Type B pancreatic cell (in vitro differentiated cells): ENCODE data around the gene MMEL1. TPM values are rescaled to one million over a fixed set of nuclear protein-coding genes. Genes with fewer than 3 reads are reported as not detected.

Experiments used
- DNase-seq: peaks from one replicate; pipeline ENCODE4 v3.0.0; 2021; ENCODE audit warnings: mixed read lengths; ENCODE audit not compliant: unreplicated experiment; ENCODE audit errors: extremely low spot score
- H3K27ac Mint-ChIP-seq: 2 replicates; pipeline ENCODE4 v1.8.0; 2021; ENCODE audit warnings: mild to moderate bottlenecking, mixed read lengths
- H3K27me3 Mint-ChIP-seq: 2 replicates; pipeline ENCODE4 v1.8.0; 2021; ENCODE audit warnings: mixed read lengths
- H3K36me3 Mint-ChIP-seq: 2 replicates; pipeline ENCODE4 v1.8.0; 2021; ENCODE audit warnings: mixed read lengths
- H3K4me1 Mint-ChIP-seq: one replicate; pipeline ENCODE4 v1.8.0; 2021; ENCODE audit warnings: mixed read lengths; ENCODE audit not compliant: unreplicated experiment
- H3K4me3 Mint-ChIP-seq: 2 replicates; pipeline ENCODE4 v1.8.0; 2021; ENCODE audit warnings: mild to moderate bottlenecking, mixed read lengths
- H3K9me3 Mint-ChIP-seq: 2 replicates; pipeline ENCODE4 v1.8.0; 2021; ENCODE audit warnings: mixed read lengths
- CTCF ChIP-seq: fragments of 200-600 bp; sonication (generic); conservative IDR thresholded peaks from 2 replicates; pipeline ENCODE4 v1.5.0; 2021; ENCODE audit warnings: antibody characterized with exemption, mild to moderate bottlenecking
- total RNA-seq: library from RNA; stranded (reverse); gene quantifications from 2 replicates; pipeline ENCODE4 v1.2.1, GENCODE V29; 2021; ENCODE audit warnings: low replicate concordance

MMEL1 gene
- total RNA-seq, 1 donor from 2014 or later: 1.1 TPM

GRCh38 chr1:2567083-2567679, 65.6 kb downstream of the MMEL1 start:
- no peak for DNase-seq
- Mint-ChIP-seq H3K4me3 (no peak overlapping the region), H3K27ac (no peak overlapping the region), H3K36me3 (no peaks in the 10 kb centered on the region), H3K9me3 (no peaks in the 10 kb centered on the region), H3K4me1 (peaks cover 3% of the 10 kb centered on the region), H3K27me3 (peaks cover 3% of the 10 kb centered on the region)
- TF ChIP-seq CTCF: no peak

- Mint-ChIP-seq H3K36me3 (no peaks in the 10 kb centered on the region), H3K4me1 (peaks cover 3% of the 10 kb centered on the region), H3K27me3 (peaks cover 3% of the 10 kb centered on the region), H3K4me3 (no peak overlapping the region), H3K9me3 (no peaks in the 10 kb centered on the region), H3K27ac (peak overlapping the region; percentile 51)
- DNase-seq: no peak
- TF ChIP-seq CTCF: no peak
Measured at GRCh38 chr1:2566101-2567045, 66.4 kb downstream of the MMEL1 start.

- TF ChIP-seq CTCF: no peak
- Mint-ChIP-seq H3K27me3 (no peaks in the 10 kb centered on the region), H3K4me1 (peaks cover 3% of the 10 kb centered on the region), H3K9me3 (no peaks in the 10 kb centered on the region), H3K27ac (peak overlapping the region; percentile 11), H3K4me3 (no peak overlapping the region), H3K36me3 (no peaks in the 10 kb centered on the region)
- DNase-seq: no peak
Measured at GRCh38 chr1:2564815-2565374, 67.9 kb downstream of the MMEL1 start.

GRCh38 chr1:2564006-2564814, 68.6 kb downstream of the MMEL1 start:
- Mint-ChIP-seq H3K4me1 (peaks cover 3% of the 10 kb centered on the region), H3K9me3 (no peaks in the 10 kb centered on the region), H3K27ac (no peak overlapping the region), H3K36me3 (no peaks in the 10 kb centered on the region), H3K4me3 (no peak overlapping the region), H3K27me3 (no peaks in the 10 kb centered on the region)
- DNase-seq: no peak
- TF ChIP-seq CTCF: no peak

- peaks cover 3% of the 10 kb centered on the region for H3K4me1 Mint-ChIP-seq
- TF ChIP-seq CTCF: no peak
- H3K27me3 Mint-ChIP-seq: no peaks in the 10 kb centered on the region
- no peak overlapping the region for H3K4me3 Mint-ChIP-seq
- H3K27ac Mint-ChIP-seq: no peak overlapping the region
- no peak for DNase-seq
- H3K36me3 Mint-ChIP-seq: no peaks in the 10 kb centered on the region
- H3K9me3 Mint-ChIP-seq: no peaks in the 10 kb centered on the region
Measured at GRCh38 chr1:2563205-2563604, 69.6 kb downstream of the MMEL1 start.
